Esophagus (tissue), 2 donors: ENCODE data around the gene IBSP. TPM values are rescaled to one million over a fixed set of nuclear protein-coding genes. Genes with fewer than 3 reads are reported as not detected.
A peak's percentile ranks its signal among the peaks of the same experiment; 100 is the strongest.

Experiments
- H3K27ac ChIP-seq, 2 donors: one replicate each; pipeline ENCODE4 v1.5.1; 2013; ENCODE audit warnings: low read depth in 2 of 2, mild to moderate bottlenecking in 2 of 2, inconsistent platforms in 1 of 2, low read length in 1 of 2, moderate library complexity in 1 of 2
- H3K27me3 ChIP-seq, 2 donors: one replicate each; pipeline ENCODE4 v1.6.1; 2013; ENCODE audit warnings: low read length in 2 of 2, control low read depth in 1 of 2, mild to moderate bottlenecking in 1 of 2; ENCODE audit not compliant: insufficient read depth in 2 of 2, control insufficient read depth in 1 of 2
- H3K36me3 ChIP-seq, 2 donors: one replicate each; pipeline ENCODE4 v1.6.1; 2013; ENCODE audit warnings: low read length in 1 of 2; ENCODE audit not compliant: control insufficient read depth in 2 of 2, insufficient read depth in 2 of 2
- H3K4me1 ChIP-seq, 2 donors: one replicate each; pipeline ENCODE4 v1.6.1; 2013; ENCODE audit warnings: low read length in 1 of 2; ENCODE audit not compliant: control insufficient read depth in 2 of 2, insufficient read depth in 2 of 2
- H3K4me3 ChIP-seq, 2 donors: one replicate each; pipeline ENCODE4 v1.5.1; 2013; ENCODE audit warnings: low read length in 2 of 2, mild to moderate bottlenecking in 2 of 2, low read depth in 1 of 2, moderate library complexity in 1 of 2
- H3K9me3 ChIP-seq, 2 donors: one replicate each; pipeline ENCODE4 v1.6.1; 2013; ENCODE audit warnings: mild to moderate bottlenecking in 2 of 2, low read depth in 1 of 2, low read length in 1 of 2, moderate library complexity in 1 of 2; ENCODE audit not compliant: control insufficient read depth in 2 of 2, insufficient read depth in 1 of 2
- WGBS, 2 donors: extraction: QIAGEN DNeasy Blood & Tissue Kit; methylation state at CpG; one replicate each; pipeline ENCODE4 v1.1.7; 2013; 5-methylcytosine and 5-hydroxymethylcytosine counted together
- polyA plus RNA-seq, 2 donors: library from polyadenylated mRNA; stranded (reverse); fragments of 200-250 nt; gene quantifications; one replicate each; pipeline ENCODE4 v1.2.3, GENCODE V29; 2013
- donor health status: healthy with polysubstance abuse.
- donor health status: Bipolar disorder and iron deficiency.

Gene IBSP
- polyA plus RNA-seq, 2 donors, result not detected

DNA sequence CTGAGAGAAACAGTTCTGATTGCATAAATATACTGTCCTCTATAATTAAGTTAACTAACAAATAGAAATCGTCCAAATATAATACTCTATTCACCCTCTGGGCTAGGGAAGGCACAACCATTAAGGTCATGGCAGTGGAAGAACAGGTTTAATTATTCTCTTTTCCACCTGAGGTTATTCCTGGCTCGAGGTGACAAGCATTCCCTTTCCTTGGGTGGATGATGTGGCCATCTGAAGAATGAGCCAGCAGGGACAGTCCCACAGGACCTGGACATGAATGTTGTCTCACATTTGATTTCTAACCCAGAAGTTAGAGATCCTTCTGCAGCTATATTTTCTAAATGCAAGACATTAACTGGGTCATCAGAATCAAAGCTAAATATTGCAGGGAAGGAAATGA is 5.5 kb downstream of the IBSP start:
- Histone ChIP-seq H3K36me3 (no peaks in the 10 kb centered on the region), H3K4me1 (no peaks in the 10 kb centered on the region), H3K27me3 (no peaks in the 10 kb centered on the region), H3K4me3 (no peak overlapping the region), H3K9me3 (no peaks in the 10 kb centered on the region), H3K27ac (no peak overlapping the region)
- WGBS, 2 donors, result 34 to 36% methylated on average over 2 of the region's 2 CpGs

- 63 to 67% methylated on average over 2 of the region's 2 CpGs for WGBS, 2 donors
- Histone ChIP-seq H3K27ac (no peak overlapping the region), H3K4me1 (no peaks in the 10 kb centered on the region), H3K4me3 (no peak overlapping the region), H3K36me3 (no peaks in the 10 kb centered on the region), H3K27me3 (no peaks in the 10 kb centered on the region), H3K9me3 (no peaks in the 10 kb centered on the region)
Measured at GRCh38 chr4:87805971-87806370, 6.6 kb downstream of the IBSP start.

GRCh38 chr4:87806520-87806919 is 7.2 kb downstream of the IBSP start:
- Histone ChIP-seq H3K27ac (no peak overlapping the region), H3K27me3 (no peaks in the 10 kb centered on the region), H3K4me1 (no peaks in the 10 kb centered on the region), H3K9me3 (no peaks in the 10 kb centered on the region), H3K4me3 (no peak overlapping the region), H3K36me3 (no peaks in the 10 kb centered on the region)
- 85 to 88% methylated on average over 3 of the region's 3 CpGs for WGBS, 2 donors

- Histone ChIP-seq H3K4me3 (no peak overlapping the region), H3K36me3 (no peaks in the 10 kb centered on the region), H3K27me3 (no peaks in the 10 kb centered on the region), H3K9me3 (no peaks in the 10 kb centered on the region), H3K27ac (no peak overlapping the region), H3K4me1 (no peaks in the 10 kb centered on the region)
- WGBS, 2 donors, result 55 to 59% methylated on average over 3 of the region's 3 CpGs
Measured at GRCh38 chr4:87807402-87807801, 8.0 kb downstream of the IBSP start.

GRCh38 chr4:87811977-87812376 is 12.6 kb downstream of the IBSP start:
- Histone ChIP-seq H3K9me3 (no peaks in the 10 kb centered on the region), H3K27me3 (no peaks in the 10 kb centered on the region), H3K4me1 (no peaks in the 10 kb centered on the region), H3K36me3 (no peaks in the 10 kb centered on the region), H3K4me3 (no peak overlapping the region), H3K27ac (no peak overlapping the region)
- 86 to 93% methylated on average over 2 of the region's 2 CpGs for WGBS, 2 donors

DNA sequence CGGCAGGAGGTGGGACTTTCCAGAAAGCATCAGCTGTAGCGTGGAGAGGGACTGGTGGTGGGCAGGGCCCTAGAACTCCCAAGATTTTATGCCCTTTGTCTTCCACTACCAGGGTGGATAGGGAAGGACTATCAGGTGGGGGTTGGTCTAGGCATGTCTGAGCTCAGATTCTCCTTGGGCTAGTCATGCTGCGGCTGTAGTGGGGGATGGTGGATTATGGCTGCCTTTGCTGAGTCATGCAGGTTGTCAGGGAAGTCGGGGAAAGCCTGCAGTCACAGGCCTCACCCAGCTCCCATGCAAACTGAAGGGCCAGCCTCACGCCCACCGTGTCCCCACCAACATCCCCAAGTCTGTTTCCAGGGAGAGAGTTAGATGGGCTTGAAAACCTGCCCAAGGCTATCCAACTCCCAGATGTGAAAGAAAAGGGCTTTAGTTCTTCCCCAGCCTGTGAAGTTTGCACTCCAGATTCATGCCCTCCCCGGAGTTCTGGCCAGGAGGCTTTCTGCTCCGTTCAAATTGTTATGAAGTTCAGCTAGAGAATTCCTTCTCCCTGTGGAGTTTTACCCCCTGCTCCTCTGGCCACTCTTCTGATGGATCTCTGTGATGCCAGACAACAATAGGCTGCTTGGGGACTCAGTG is 20.0 kb downstream of the IBSP start:
- peak overlapping the region in 1 of 2 donors; percentile 1 for H3K27ac ChIP-seq
- no peak overlapping the region for H3K4me3 ChIP-seq
- no peaks in the 10 kb centered on the region for H3K36me3 ChIP-seq
- 57 to 63% methylated on average over 8 of the region's 8 CpGs for WGBS, 2 donors
- no peaks in the 10 kb centered on the region for H3K9me3 ChIP-seq
- no peaks in the 10 kb centered on the region for H3K27me3 ChIP-seq
- peaks cover 0 to 2% of the 10 kb centered on the region in 2 donors for H3K4me1 ChIP-seq

DNA sequence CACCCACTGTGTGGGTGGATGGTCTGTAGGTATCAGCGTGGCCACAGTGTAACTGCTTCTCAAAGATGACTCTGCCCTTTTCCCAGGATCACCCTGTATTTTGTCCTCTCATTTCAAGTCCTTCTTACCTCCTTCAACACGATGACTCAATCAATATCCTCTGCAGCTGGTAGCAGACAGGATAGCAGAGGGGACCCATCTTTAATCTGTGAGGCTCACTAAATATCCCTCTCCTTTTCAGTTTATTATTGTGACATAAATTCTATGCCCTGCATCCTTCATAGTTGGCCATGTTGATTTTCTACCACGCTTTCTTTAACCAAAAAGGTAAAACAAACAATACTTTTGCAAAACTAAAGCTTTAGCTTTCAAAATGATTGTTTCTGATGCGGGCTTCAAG is 23.8 kb downstream of the IBSP start:
- Histone ChIP-seq H3K4me3 (no peak overlapping the region), H3K9me3 (no peaks in the 10 kb centered on the region), H3K27ac (no peak overlapping the region), H3K4me1 (peaks cover 0 to 2% of the 10 kb centered on the region in 2 donors), H3K36me3 (no peaks in the 10 kb centered on the region), H3K27me3 (no peaks in the 10 kb centered on the region)
- 54 to 66% methylated on average over 4 of the region's 4 CpGs for WGBS, 2 donors

- 41 to 50% methylated on average over 1 of the region's 1 CpG for WGBS, 2 donors
- Histone ChIP-seq H3K27me3 (no peaks in the 10 kb centered on the region), H3K4me1 (peaks cover 0 to 2% of the 10 kb centered on the region in 2 donors), H3K9me3 (no peaks in the 10 kb centered on the region), H3K36me3 (no peaks in the 10 kb centered on the region), H3K27ac (no peak overlapping the region), H3K4me3 (no peak overlapping the region)
Measured at GRCh38 chr4:87823724-87824123, 24.4 kb downstream of the IBSP start.

DNA sequence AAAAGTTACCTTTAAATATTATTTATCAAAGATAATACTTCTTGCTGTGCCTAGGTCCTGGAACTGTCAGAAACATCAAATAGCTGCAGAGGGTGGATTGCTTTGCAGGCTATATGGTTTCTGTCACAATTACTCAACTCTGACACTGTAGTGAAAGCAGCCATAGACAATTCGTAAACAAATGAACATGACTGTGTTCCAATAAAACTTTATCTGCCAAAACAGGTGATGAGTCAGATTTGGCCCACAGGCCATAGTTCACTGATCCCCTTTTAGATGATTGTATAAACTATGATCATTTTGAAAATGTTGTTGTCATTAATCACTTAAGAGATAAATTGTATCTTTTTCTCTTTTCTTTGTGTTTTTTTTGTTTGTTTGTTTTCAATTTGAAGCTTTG is 25.0 kb downstream of the IBSP start:
- no peaks in the 10 kb centered on the region for H3K36me3 ChIP-seq
- no peaks in the 10 kb centered on the region for H3K9me3 ChIP-seq
- peaks cover 0 to 2% of the 10 kb centered on the region in 2 donors for H3K4me1 ChIP-seq
- no peaks in the 10 kb centered on the region for H3K27me3 ChIP-seq
- WGBS, 2 donors, result 47% methylated on average over 1 of the region's 1 CpG
- H3K4me3 ChIP-seq, result no peak overlapping the region
- H3K27ac ChIP-seq, result no peak overlapping the region

DNA sequence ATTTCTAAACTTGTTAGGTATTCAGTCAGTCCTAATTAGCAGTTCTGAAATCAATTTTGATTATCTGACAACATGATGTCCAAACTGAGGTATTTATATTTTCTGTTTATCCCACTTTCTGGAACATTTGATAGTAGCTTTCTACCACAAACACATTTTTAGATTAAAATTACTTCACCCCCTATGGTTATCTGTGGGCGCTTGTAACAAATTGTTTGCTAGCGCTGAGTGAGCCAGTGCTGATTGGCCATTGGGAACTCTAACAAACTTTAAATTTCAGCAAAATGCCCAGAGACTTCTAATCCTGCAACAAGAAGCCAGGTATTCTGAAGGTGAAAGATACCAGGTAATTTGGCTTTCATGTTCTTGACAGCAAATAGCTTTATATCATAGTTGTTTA is 33.3 kb downstream of the IBSP start, which contains the start of gene MEPE:
Gene MEPE, plus strand, starts transcription at position 301 of the 400 bp plus-strand sequence. CDS start 1,746 bp downstream, outside the sequence.
- Histone ChIP-seq H3K4me3 (no peak within 1 kb of the TSS), H3K4me1 (no peaks in the 10 kb centered on the region), H3K9me3 (no peaks in the 10 kb centered on the region), H3K36me3 (no peaks in the 10 kb centered on the region), H3K27ac (no peak within 1 kb of the TSS), H3K27me3 (no peaks in the 10 kb centered on the region)
- 94 to 96% methylated on average over 2 of the region's 2 CpGs for WGBS, 2 donors
